Prostate gland (tissue), 2 donors: ENCODE results near the gene SRR. TPM values are rescaled to one million over a fixed set of nuclear protein-coding genes. Genes with fewer than 3 reads are reported as not detected.

Source experiments
- DNase-seq: peaks from one replicate; pipeline ENCODE4 v3.0.0-alpha.2; 2019; ENCODE audit warnings: low spot score
- H3K27ac ChIP-seq, 2 donors: fragments of 200-600 bp; sonication (generic); 2 replicates each; pipeline ENCODE4 v1.5.1; 2017 to 2019
- H3K27me3 ChIP-seq: fragments of 200-600 bp; sonication (generic); replicated peaks from 2 replicates; pipeline ENCODE4 v1.5.1; 2019; ENCODE audit not compliant: insufficient read depth
- H3K36me3 ChIP-seq, 2 donors: fragments of 200-600 bp; sonication (generic); 1 replicate in 1 of 2; 2 replicates in 1 of 2; pipeline versions ENCODE4 v1.5.1 to v1.8.1; 2017 to 2019
- H3K4me1 ChIP-seq: fragments of 200-600 bp; sonication (generic); replicated peaks from 2 replicates; pipeline ENCODE4 v1.5.1; 2019
- H3K4me3 ChIP-seq, 2 donors: fragments of 200-600 bp; sonication (generic); 2 replicates each; pipeline ENCODE4 v1.5.1; 2017 to 2019
- H3K9me3 ChIP-seq: fragments of 200-600 bp; sonication (generic); 2 replicates; pipeline ENCODE4 v1.5.1; 2017
- POLR2A ChIP-seq: fragments of 450-650 bp; IDR thresholded peaks from one replicate; pipeline ENCODE4 v1.6.1; 2016; ENCODE audit warnings: antibody characterized with exemption, mild to moderate bottlenecking
- POLR2AphosphoS5 ChIP-seq: sonication (generic); formaldehyde crosslinking; IDR thresholded peaks from one replicate; pipeline ENCODE4 v1.6.1; 2017; ENCODE audit warnings: antibody characterized with exemption
- WGBS: methylation state at CpG from one replicate; pipeline ENCODE4 v1.1.5; 2018; 5-methylcytosine and 5-hydroxymethylcytosine counted together
- intact Hi-C: fragments of 100-400 bp; cut with DNase I; formaldehyde crosslinking; loops from one replicate; pipeline ENCODE4 v1.14.2; 2022
- total RNA-seq, 2 donors: library from RNA; depleted of rRNA; stranded (reverse); fragments of >200 nt; gene quantifications; one replicate each; pipeline ENCODE4 v1.1.0, GENCODE V29; 2016
- TF ChIP-seq, protein P1 (sequence below), 4 experiments: fragments of 200-600 bp in 2 of 4; fragments of 450-650 bp in 2 of 4; sonication (generic) in 2 of 4; IDR thresholded peaks; 1 replicate in 3 of 4; 2 replicates in 1 of 4; pipeline ENCODE4 v1.5.1; 2016 to 2019; ENCODE audit warnings: antibody characterized with exemption in 4 of 4, mild to moderate bottlenecking in 2 of 4, moderate library complexity in 2 of 4

SRR gene
- total RNA-seq, 2 donors from 2014 or later: 10.8 to 27.5 TPM

- H3K9me3 ChIP-seq: no peaks in the 10 kb centered on the region
- no peak overlapping the region for H3K27ac ChIP-seq
- WGBS: 85% methylated on average over 3 of the region's 3 CpGs
- no peak for DNase-seq
- H3K4me1 ChIP-seq: no peaks in the 10 kb centered on the region
- H3K36me3 ChIP-seq: peaks cover 0 to under 1% of the 10 kb centered on the region in 2 donors
- TF ChIP-seq, protein P1, sequence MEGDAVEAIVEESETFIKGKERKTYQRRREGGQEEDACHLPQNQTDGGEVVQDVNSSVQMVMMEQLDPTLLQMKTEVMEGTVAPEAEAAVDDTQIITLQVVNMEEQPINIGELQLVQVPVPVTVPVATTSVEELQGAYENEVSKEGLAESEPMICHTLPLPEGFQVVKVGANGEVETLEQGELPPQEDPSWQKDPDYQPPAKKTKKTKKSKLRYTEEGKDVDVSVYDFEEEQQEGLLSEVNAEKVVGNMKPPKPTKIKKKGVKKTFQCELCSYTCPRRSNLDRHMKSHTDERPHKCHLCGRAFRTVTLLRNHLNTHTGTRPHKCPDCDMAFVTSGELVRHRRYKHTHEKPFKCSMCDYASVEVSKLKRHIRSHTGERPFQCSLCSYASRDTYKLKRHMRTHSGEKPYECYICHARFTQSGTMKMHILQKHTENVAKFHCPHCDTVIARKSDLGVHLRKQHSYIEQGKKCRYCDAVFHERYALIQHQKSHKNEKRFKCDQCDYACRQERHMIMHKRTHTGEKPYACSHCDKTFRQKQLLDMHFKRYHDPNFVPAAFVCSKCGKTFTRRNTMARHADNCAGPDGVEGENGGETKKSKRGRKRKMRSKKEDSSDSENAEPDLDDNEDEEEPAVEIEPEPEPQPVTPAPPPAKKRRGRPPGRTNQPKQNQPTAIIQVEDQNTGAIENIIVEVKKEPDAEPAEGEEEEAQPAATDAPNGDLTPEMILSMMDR (IDR thresholded peaks at IDR 0.05): no peak
- no peak for TF ChIP-seq POLR2A
- TF ChIP-seq POLR2AphosphoS5: no peak
- H3K27me3 ChIP-seq: no peaks in the 10 kb centered on the region
- intact Hi-C loops: no loop called here
- no peak overlapping the region for H3K4me3 ChIP-seq
Measured at GRCh38 chr17:2317796-2318195, 14.0 kb downstream of the SRR start.

- no peak for DNase-seq
- Histone ChIP-seq H3K4me1 (no peaks in the 10 kb centered on the region), H3K9me3 (no peaks in the 10 kb centered on the region), H3K27ac (no peak overlapping the region), H3K36me3 (peaks cover 0 to 5% of the 10 kb centered on the region in 2 donors), H3K27me3 (no peaks in the 10 kb centered on the region), H3K4me3 (no peak overlapping the region)
- no peak for TF ChIP-seq POLR2AphosphoS5
- TF ChIP-seq POLR2A: no peak
- TF ChIP-seq, protein P1 (IDR thresholded peaks at IDR 0.05): no peak
- intact Hi-C loops: no loop called here
Measured at GRCh38 chr17:2319051-2319450, 15.3 kb downstream of the SRR start.

DNA sequence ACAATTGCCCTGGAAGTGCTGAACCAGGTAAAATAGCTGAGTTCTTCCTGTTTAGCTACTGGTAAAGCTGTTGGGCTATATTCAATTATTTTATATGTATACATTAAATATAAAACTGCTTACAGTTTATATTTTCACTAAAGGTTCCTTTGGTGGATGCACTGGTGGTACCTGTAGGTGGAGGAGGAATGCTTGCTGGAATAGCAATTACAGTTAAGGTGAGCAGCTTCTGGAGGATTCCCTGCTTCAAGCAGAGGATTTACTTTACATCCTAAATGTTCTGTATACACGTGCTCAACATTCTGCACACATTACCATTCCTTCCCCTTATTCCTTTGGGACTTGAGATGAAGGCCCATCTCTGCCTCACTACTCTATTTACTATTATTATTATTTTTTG lies 17.6 kb downstream of the SRR start:
- 58% methylated on average over 1 of the region's 1 CpG for WGBS
- no peak for DNase-seq
- Histone ChIP-seq H3K36me3 (peaks cover 5 to 7% of the 10 kb centered on the region in 2 donors), H3K27ac (no peak overlapping the region), H3K9me3 (no peaks in the 10 kb centered on the region), H3K4me1 (no peaks in the 10 kb centered on the region), H3K27me3 (no peaks in the 10 kb centered on the region), H3K4me3 (no peak overlapping the region)
- intact Hi-C loops: no loop called here
- TF ChIP-seq, protein P1 (IDR thresholded peaks at IDR 0.05): no peak
- TF ChIP-seq POLR2AphosphoS5 (no peak), POLR2A (no peak)

DNA sequence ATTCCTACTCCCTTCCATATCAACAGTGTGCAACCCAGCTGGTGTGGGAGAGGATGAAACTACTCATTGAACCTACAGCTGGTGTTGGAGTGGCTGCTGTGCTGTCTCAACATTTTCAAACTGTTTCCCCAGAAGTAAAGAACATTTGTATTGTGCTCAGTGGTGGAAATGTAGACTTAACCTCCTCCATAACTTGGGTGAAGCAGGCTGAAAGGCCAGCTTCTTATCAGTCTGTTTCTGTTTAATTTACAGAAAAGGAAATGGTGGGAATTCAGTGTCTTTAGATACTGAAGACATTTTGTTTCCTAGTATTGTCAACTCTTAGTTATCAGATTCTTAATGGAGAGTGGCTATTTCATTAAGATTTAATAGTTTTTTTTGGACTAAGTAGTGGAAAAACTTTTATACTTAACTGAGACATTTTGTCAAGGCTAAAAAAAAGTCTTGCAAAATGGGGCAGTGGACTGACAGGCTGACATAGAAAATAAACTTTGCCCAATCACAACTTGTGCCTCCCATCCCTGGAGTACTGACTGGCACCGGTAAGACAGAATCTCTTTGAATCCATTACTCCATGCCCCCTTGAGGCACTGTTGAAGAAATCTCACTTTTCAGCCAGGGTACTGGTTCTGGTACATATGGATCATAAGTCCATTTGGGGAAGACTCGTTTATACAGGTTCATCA lies 20.0 kb downstream of the SRR start:
- TF ChIP-seq POLR2A: no peak
- TF ChIP-seq, protein P1 (IDR thresholded peaks at IDR 0.05): no peak
- no peak for TF ChIP-seq POLR2AphosphoS5
- no peaks in the 10 kb centered on the region for H3K9me3 ChIP-seq
- peaks cover 5 to 7% of the 10 kb centered on the region in 2 donors for H3K36me3 ChIP-seq
- 83% methylated on average over 2 of the region's 2 CpGs for WGBS
- intact Hi-C loops: no loop called here
- no peak overlapping the region for H3K27ac ChIP-seq
- no peak overlapping the region for H3K4me3 ChIP-seq
- H3K4me1 ChIP-seq: no peaks in the 10 kb centered on the region
- no peak for DNase-seq
- H3K27me3 ChIP-seq: no peaks in the 10 kb centered on the region

DNA sequence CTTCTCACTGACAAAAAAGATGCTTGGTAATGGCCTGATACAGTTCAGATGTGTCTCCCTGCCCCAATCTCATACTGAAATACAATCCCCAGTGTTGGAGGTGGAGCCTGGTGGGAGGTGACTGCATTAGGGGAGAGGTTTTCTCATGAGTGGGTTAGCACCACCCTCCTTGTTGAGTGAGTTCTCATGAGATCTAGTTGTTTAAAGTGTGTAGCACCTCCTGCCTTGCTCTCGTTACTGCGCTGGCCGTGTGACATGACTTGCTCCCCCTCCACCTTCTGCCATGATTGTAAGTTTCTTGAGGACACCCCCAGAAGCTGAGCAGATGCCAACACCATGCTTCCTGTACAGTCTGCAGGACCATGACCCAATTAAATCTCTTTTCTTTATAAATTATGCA lies 27.6 kb downstream of the SRR start:
- intact Hi-C loops: no loop called here
- no peak overlapping the region for H3K4me3 ChIP-seq
- no peak for DNase-seq
- no peaks in the 10 kb centered on the region for H3K9me3 ChIP-seq
- WGBS: 76% methylated on average over 3 of the region's 3 CpGs
- H3K4me1 ChIP-seq: no peaks in the 10 kb centered on the region
- H3K36me3 ChIP-seq: peaks cover 6 to 21% of the 10 kb centered on the region in 2 donors
- no peaks in the 10 kb centered on the region for H3K27me3 ChIP-seq
- no peak for TF ChIP-seq POLR2AphosphoS5
- TF ChIP-seq POLR2A: no peak
- no peak overlapping the region for H3K27ac ChIP-seq
